ENCODE measurements around the gene SND1. TPM values are rescaled to one million over a fixed set of nuclear protein-coding genes. Genes with fewer than 3 reads are reported as not detected.

The SND1 gene
- polyA plus RNA-seq, 3 donors: 46.5 to 97.3 (median 79.8) TPM

GRCh38 chr7:128066858-128067257 lies 414.9 kb downstream of the SND1 start:
- H4K20me1 ChIP-seq (ENCODE audit: insufficient read depth, low read length): peaks cover 13% of the 10 kb centered on the region
- Mint-ChIP-seq H3K27ac (peak overlapping the region in 1 of 7 donors; percentile 12), H3K4me3 (no peak overlapping the region), H3K9me3 (no peaks in the 10 kb centered on the region), H3K4me1 (peaks cover 21% of the 10 kb centered on the region), H3K36me3 (peaks cover 25 to 57% of the 10 kb centered on the region in 2 donors), H3K27me3 (ENCODE audit: low read depth in 3 of 3) (peaks cover 0 to 2% (median 0%) of the 10 kb centered on the region in 3 donors)
- intact Hi-C loops (cut with micrococcal nuclease): no loop called here
- no peaks in the 10 kb centered on the region for H3K79me2 ChIP-seq (ENCODE audit: insufficient read depth, low read length)
- H3K4me2 ChIP-seq (replicated peaks; ENCODE audit: extremely low read depth, low read length, poor library complexity, severe bottlenecking): no peak overlapping the region
- peaks cover 0 to 10% of the 10 kb centered on the region in 2 donors for H3K4me1 ChIP-seq (ENCODE audit: control insufficient read depth in 1 of 2, insufficient read depth in 2 of 2, low read length in 2 of 2)
- no peak for DNase-seq
- no peak overlapping the region for H3K4me3 ChIP-seq (replicated peaks in 1 of 3; ENCODE audit: low read depth in 2 of 3, low read length in 3 of 3)
- 90% methylated on average over 5 of the region's 5 CpGs for WGBS (ENCODE audit: insufficient coverage)
- peaks cover 7 to 73% of the 10 kb centered on the region in 2 donors for H3K36me3 ChIP-seq (replicated peaks in 1 of 2; ENCODE audit: control insufficient read depth in 1 of 2, insufficient read depth in 2 of 2, low read length in 2 of 2)
- no peak overlapping the region for H3K27ac ChIP-seq (ENCODE audit: low read depth in 1 of 2, low read length in 2 of 2)
- no peaks in the 10 kb centered on the region for H3K9me3 ChIP-seq (replicated peaks in 1 of 2; ENCODE audit: control insufficient read depth in 1 of 2, insufficient read depth in 1 of 2, low read length in 2 of 2)
- TF ChIP-seq, protein P1, sequence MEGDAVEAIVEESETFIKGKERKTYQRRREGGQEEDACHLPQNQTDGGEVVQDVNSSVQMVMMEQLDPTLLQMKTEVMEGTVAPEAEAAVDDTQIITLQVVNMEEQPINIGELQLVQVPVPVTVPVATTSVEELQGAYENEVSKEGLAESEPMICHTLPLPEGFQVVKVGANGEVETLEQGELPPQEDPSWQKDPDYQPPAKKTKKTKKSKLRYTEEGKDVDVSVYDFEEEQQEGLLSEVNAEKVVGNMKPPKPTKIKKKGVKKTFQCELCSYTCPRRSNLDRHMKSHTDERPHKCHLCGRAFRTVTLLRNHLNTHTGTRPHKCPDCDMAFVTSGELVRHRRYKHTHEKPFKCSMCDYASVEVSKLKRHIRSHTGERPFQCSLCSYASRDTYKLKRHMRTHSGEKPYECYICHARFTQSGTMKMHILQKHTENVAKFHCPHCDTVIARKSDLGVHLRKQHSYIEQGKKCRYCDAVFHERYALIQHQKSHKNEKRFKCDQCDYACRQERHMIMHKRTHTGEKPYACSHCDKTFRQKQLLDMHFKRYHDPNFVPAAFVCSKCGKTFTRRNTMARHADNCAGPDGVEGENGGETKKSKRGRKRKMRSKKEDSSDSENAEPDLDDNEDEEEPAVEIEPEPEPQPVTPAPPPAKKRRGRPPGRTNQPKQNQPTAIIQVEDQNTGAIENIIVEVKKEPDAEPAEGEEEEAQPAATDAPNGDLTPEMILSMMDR (IDR thresholded peaks at IDR 0.05): no peak
- no peak overlapping the region for H3K9ac ChIP-seq (ENCODE audit: insufficient read depth, low read length, poor library complexity, severe bottlenecking)
- no peaks in the 10 kb centered on the region for H3K27me3 ChIP-seq (ENCODE audit: control insufficient read depth in 2 of 2, insufficient read depth in 2 of 2, low read length in 2 of 2)
- H2AFZ ChIP-seq (ENCODE audit: insufficient read depth, low read depth, low read length, poor library complexity, severe bottlenecking): no peak overlapping the region

DNA sequence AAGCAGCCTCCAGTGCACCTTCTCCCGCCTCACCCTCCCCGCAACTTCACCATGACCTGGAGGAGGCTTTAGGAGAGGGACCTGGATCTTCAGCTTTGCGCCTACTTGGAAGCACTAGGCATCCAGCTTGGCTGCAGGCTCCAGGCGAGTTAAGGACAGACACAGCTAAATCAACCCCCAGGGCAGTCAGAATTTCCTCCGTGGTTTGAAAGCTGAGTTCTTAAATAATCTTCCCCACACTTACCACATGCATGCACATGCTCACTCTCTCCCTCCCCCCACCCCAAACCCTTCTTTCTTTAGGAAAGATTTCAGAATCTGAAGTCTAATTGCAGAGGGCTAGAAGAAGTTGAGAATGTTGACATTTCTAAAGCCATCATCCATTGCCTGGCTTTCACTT lies 416.0 kb downstream of the SND1 start:
- TF ChIP-seq, protein P1 (IDR thresholded peaks at IDR 0.05): no peak
- no peak for DNase-seq
- no peak overlapping the region for H3K4me3 Mint-ChIP-seq
- intact Hi-C loops (cut with micrococcal nuclease): no loop called here
- Histone ChIP-seq H3K4me3 (replicated peaks in 1 of 3; ENCODE audit: low read depth in 2 of 3, low read length in 3 of 3) (no peak overlapping the region), H3K9me3 (replicated peaks in 1 of 2; ENCODE audit: control insufficient read depth in 1 of 2, insufficient read depth in 1 of 2, low read length in 2 of 2) (no peaks in the 10 kb centered on the region), H4K20me1 (ENCODE audit: insufficient read depth, low read length) (peaks cover 9% of the 10 kb centered on the region), H3K79me2 (ENCODE audit: insufficient read depth, low read length) (no peaks in the 10 kb centered on the region), H2AFZ (ENCODE audit: insufficient read depth, low read depth, low read length, poor library complexity, severe bottlenecking) (no peak overlapping the region), H3K4me2 (replicated peaks; ENCODE audit: extremely low read depth, low read length, poor library complexity, severe bottlenecking) (no peak overlapping the region), H3K36me3 (replicated peaks in 1 of 2; ENCODE audit: control insufficient read depth in 1 of 2, insufficient read depth in 2 of 2, low read length in 2 of 2) (peaks cover 8 to 73% of the 10 kb centered on the region in 2 donors), H3K27ac (ENCODE audit: low read depth in 1 of 2, low read length in 2 of 2) (peak overlapping the region in 1 of 2 donors; percentile 3), H3K27me3 (ENCODE audit: control insufficient read depth in 2 of 2, insufficient read depth in 2 of 2, low read length in 2 of 2) (no peaks in the 10 kb centered on the region), H3K9ac (ENCODE audit: insufficient read depth, low read length, poor library complexity, severe bottlenecking) (no peak overlapping the region), H3K4me1 (ENCODE audit: control insufficient read depth in 1 of 2, insufficient read depth in 2 of 2, low read length in 2 of 2) (peaks cover 0 to 10% of the 10 kb centered on the region in 2 donors)
- H3K27ac Mint-ChIP-seq: peak overlapping the region in 2 of 7 donors; percentile 13 to 37
- peaks cover 0 to 2% (median 2%) of the 10 kb centered on the region in 3 donors for H3K27me3 Mint-ChIP-seq (ENCODE audit: low read depth in 3 of 3)
- peaks cover 21% of the 10 kb centered on the region for H3K4me1 Mint-ChIP-seq
- WGBS (ENCODE audit: insufficient coverage): no CpG with 5 or more reads among the region's 5 CpGs
- peaks cover 25 to 58% of the 10 kb centered on the region in 2 donors for H3K36me3 Mint-ChIP-seq
- no peaks in the 10 kb centered on the region for H3K9me3 Mint-ChIP-seq

All from CD14-positive monocyte (primary cell).